CD14-positive monocyte (primary cell): Measurements from ENCODE around the gene OXER1. TPM values are rescaled to one million over a fixed set of nuclear protein-coding genes. Genes with fewer than 3 reads are reported as not detected.

Experiments used
- DNase-seq, 3 donors: peaks; one replicate each; pipeline ENCODE4 v3.0.0-alpha.2; 2011 to 2022
- H2AFZ ChIP-seq: 2 replicates; pipeline ENCODE4 v1.6.0; 2012; ENCODE audit warnings: mild to moderate bottlenecking, low read depth, low read length, inconsistent platforms; ENCODE audit not compliant: insufficient read depth, poor library complexity, severe bottlenecking
- H3K27ac ChIP-seq, 2 donors: 1 replicate in 1 of 2; 2 replicates in 1 of 2; pipeline ENCODE4 v1.5.1; 2012 to 2013; ENCODE audit warnings: low read length in 2 of 2, control low read depth in 1 of 2, inconsistent platforms in 1 of 2, low read depth in 1 of 2, mild to moderate bottlenecking in 1 of 2
- H3K27me3 ChIP-seq, 2 donors: one replicate each; pipeline versions ENCODE4 v1.6.0 to v1.6.1; 2011 to 2013; ENCODE audit warnings: low read length in 2 of 2; ENCODE audit not compliant: control insufficient read depth in 2 of 2, insufficient read depth in 2 of 2
- H3K36me3 ChIP-seq, 2 donors: replicated peaks in 1 of 2; 1 replicate in 1 of 2; 2 replicates in 1 of 2; pipeline versions ENCODE4 v1.5.1 to v1.6.1; 2012 to 2013; ENCODE audit warnings: low read length in 2 of 2, control low read depth in 1 of 2, inconsistent platforms in 1 of 2, mild to moderate bottlenecking in 1 of 2; ENCODE audit not compliant: insufficient read depth in 2 of 2, control insufficient read depth in 1 of 2
- H3K4me1 ChIP-seq, 2 donors: 1 replicate in 1 of 2; 2 replicates in 1 of 2; pipeline versions ENCODE4 v1.5.1 to v1.6.1; 2012 to 2013; ENCODE audit warnings: low read length in 2 of 2, control low read depth in 1 of 2, inconsistent platforms in 1 of 2, mild to moderate bottlenecking in 1 of 2, moderate library complexity in 1 of 2; ENCODE audit not compliant: insufficient read depth in 2 of 2, control insufficient read depth in 1 of 2
- H3K4me2 ChIP-seq: replicated peaks from 2 replicates; pipeline ENCODE3; 2012; ENCODE audit warnings: low read length, moderate library complexity, mild to moderate bottlenecking; ENCODE audit not compliant: poor library complexity, severe bottlenecking; ENCODE audit errors: extremely low read depth
- H3K4me3 ChIP-seq, 3 experiments: fragments of 200-600 bp in 1 of 3; sonication (generic) in 1 of 3; replicated peaks in 1 of 3; 1 replicate in 2 of 3; 2 replicates in 1 of 3; pipeline ENCODE4 v1.5.1; 2011 to 2013; ENCODE audit warnings: low read length in 3 of 3, mild to moderate bottlenecking in 3 of 3, control low read depth in 2 of 3, low read depth in 2 of 3, inconsistent platforms in 1 of 3, moderate library complexity in 1 of 3
- H3K79me2 ChIP-seq: 2 replicates; pipeline ENCODE4 v1.6.0; 2012; ENCODE audit warnings: mild to moderate bottlenecking, control low read depth, inconsistent platforms, low read length, moderate library complexity; ENCODE audit not compliant: insufficient read depth
- H3K9ac ChIP-seq: 2 replicates; pipeline ENCODE4 v1.6.0; 2017; ENCODE audit warnings: low read length, mild to moderate bottlenecking; ENCODE audit not compliant: insufficient read depth, poor library complexity, severe bottlenecking
- H3K9me3 ChIP-seq, 2 donors: replicated peaks in 1 of 2; 1 replicate in 1 of 2; 2 replicates in 1 of 2; pipeline versions ENCODE4 v1.5.1 to v1.6.1; 2012 to 2013; ENCODE audit warnings: low read length in 2 of 2, control low read depth in 1 of 2; ENCODE audit not compliant: control insufficient read depth in 1 of 2, insufficient read depth in 1 of 2
- H4K20me1 ChIP-seq: 2 replicates; pipeline ENCODE4 v1.6.0; 2012; ENCODE audit warnings: mild to moderate bottlenecking, low read length, control low read depth, moderate library complexity; ENCODE audit not compliant: insufficient read depth
- H3K27ac Mint-ChIP-seq, 7 donors: one replicate each; pipeline ENCODE4 v1.8.0; 2020; ENCODE audit warnings: mild to moderate bottlenecking in 7 of 7, mixed read lengths in 7 of 7, moderate library complexity in 6 of 7, inconsistent platforms in 2 of 7
- H3K27me3 Mint-ChIP-seq, 3 donors: one replicate each; pipeline ENCODE4 v1.8.0; 2021 to 2022; ENCODE audit warnings: low read depth in 3 of 3, mild to moderate bottlenecking in 3 of 3, mixed read lengths in 3 of 3, moderate library complexity in 3 of 3, inconsistent platforms in 1 of 3
- H3K36me3 Mint-ChIP-seq, 2 donors: one replicate each; pipeline ENCODE4 v1.8.0; 2020; ENCODE audit warnings: mixed read lengths in 2 of 2, inconsistent platforms in 1 of 2, mild to moderate bottlenecking in 1 of 2
- H3K4me1 Mint-ChIP-seq: one replicate; pipeline ENCODE4 v1.8.0; 2020; ENCODE audit warnings: mild to moderate bottlenecking, mixed read lengths
- H3K4me3 Mint-ChIP-seq, 2 donors: one replicate each; pipeline ENCODE4 v1.8.0; 2020; ENCODE audit warnings: mild to moderate bottlenecking in 2 of 2, mixed read lengths in 2 of 2, moderate library complexity in 1 of 2
- H3K9me3 Mint-ChIP-seq, 7 donors: one replicate each; pipeline ENCODE4 v1.8.0; 2020 to 2022; ENCODE audit warnings: mixed read lengths in 7 of 7, mild to moderate bottlenecking in 6 of 7, moderate library complexity in 6 of 7, inconsistent platforms in 2 of 7
- WGBS: methylation state at CpG from one replicate; pipeline ENCODE4 v1.1.5; 2013; ENCODE audit warnings: missing lambda C conversion rate; ENCODE audit not compliant: insufficient coverage; 5-methylcytosine and 5-hydroxymethylcytosine counted together
- intact Hi-C, 2 donors: fragments of 100-400 bp; cut with micrococcal nuclease; formaldehyde crosslinking; loops; one replicate each; pipeline versions ENCODE4 v1.15.0 to v1.15.1; 2023
- polyA plus RNA-seq, 3 donors: library from polyadenylated mRNA; depleted of rRNA in 1 of 3; unstranded in 2 of 3; stranded (reverse) in 1 of 3; fragments of 300-500 nt in 2 of 3; fragments of >200 nt in 1 of 3; fragmentation: Illumina TruSeq in 2 of 3; gene quantifications; 1 replicate in 2 of 3; 2 replicates in 1 of 3; pipeline ENCODE4 v1.2.3, GENCODE V29; 2012 to 2021
- TF ChIP-seq, protein P1 (sequence below): fragments of 200-600 bp; IDR thresholded peaks from one replicate; pipeline ENCODE4 v1.8.0; 2022; ENCODE audit warnings: antibody characterized with exemption, mild to moderate bottlenecking

OXER1 gene
- polyA plus RNA-seq, 3 donors: 3.8 to 13.3 (median 5.7) TPM

DNA sequence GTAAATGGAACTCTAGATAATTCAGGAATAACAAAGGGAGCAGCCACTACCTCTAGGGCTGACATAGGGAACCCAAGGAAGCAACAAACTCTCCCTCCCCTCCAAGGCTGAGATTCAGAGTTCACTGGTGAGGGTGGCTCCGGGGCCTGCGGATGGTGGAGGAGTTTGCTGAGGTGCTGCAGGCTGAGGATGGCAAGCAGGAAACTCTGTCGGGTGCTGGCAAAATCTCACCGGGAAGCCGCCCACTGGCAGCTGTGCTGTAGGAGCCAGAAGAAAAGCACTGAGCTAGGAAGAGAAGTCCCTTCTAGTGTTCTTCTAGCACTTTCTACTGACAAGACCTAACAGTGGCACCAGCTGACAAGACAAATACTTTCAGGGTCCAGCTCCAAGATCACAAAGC is 41.0 kb upstream of the OXER1 start:
- intact Hi-C loops: loop anchor here (5.0 kb wide), 2 partner anchors 43 to 48 kb away; partner anchors contain the start of gene OXER1 (in 1 of the 2)
- Histone ChIP-seq H3K27ac (peak overlapping the region; percentile 80 to 83), H4K20me1 (peaks cover 6% of the 10 kb centered on the region), H3K4me1 (peaks cover 42 to 55% of the 10 kb centered on the region in 2 donors), H3K4me2 (no peak overlapping the region), H3K9me3 (no peaks in the 10 kb centered on the region), H3K9ac (no peak overlapping the region), H3K27me3 (no peaks in the 10 kb centered on the region), H2AFZ (no peak overlapping the region), H3K36me3 (peaks cover 0 to 4% of the 10 kb centered on the region in 2 donors), H3K79me2 (peaks cover 4% of the 10 kb centered on the region), H3K4me3 (no peak overlapping the region)
- Mint-ChIP-seq H3K4me1 (peaks cover 52% of the 10 kb centered on the region), H3K27me3 (peaks cover 1 to 10% (median 5%) of the 10 kb centered on the region in 3 donors), H3K27ac (peak overlapping the region; percentile 88 to 98 (median 94)), H3K9me3 (peaks cover 0 to 7% (median 0%) of the 10 kb centered on the region in 7 donors), H3K36me3 (peaks cover 11 to 12% of the 10 kb centered on the region in 2 donors), H3K4me3 (no peak overlapping the region)
- DNase-seq: no peak
- 67% methylated on average over 3 of the region's 5 CpGs for WGBS
- TF ChIP-seq, protein P1, sequence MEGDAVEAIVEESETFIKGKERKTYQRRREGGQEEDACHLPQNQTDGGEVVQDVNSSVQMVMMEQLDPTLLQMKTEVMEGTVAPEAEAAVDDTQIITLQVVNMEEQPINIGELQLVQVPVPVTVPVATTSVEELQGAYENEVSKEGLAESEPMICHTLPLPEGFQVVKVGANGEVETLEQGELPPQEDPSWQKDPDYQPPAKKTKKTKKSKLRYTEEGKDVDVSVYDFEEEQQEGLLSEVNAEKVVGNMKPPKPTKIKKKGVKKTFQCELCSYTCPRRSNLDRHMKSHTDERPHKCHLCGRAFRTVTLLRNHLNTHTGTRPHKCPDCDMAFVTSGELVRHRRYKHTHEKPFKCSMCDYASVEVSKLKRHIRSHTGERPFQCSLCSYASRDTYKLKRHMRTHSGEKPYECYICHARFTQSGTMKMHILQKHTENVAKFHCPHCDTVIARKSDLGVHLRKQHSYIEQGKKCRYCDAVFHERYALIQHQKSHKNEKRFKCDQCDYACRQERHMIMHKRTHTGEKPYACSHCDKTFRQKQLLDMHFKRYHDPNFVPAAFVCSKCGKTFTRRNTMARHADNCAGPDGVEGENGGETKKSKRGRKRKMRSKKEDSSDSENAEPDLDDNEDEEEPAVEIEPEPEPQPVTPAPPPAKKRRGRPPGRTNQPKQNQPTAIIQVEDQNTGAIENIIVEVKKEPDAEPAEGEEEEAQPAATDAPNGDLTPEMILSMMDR: no peak

DNA sequence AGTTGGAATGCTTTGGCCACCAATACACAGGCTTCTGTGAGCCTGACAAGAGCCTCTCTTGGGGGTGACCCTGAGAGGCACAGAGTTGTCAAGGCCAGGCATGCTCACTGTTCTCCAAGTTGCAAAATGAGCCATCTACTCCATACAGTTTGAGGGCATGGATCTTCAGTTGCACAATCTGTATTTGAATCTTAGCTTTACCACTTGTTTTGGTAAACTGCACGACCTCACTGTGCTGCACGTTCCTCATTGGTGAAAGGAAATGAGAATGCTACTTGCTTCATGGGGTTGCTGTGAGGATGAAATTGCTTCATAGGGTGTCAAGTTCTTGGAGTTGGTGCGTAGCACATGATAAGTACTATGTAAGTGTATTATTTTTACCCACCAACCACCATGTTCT is 40.4 kb upstream of the OXER1 start:
- H4K20me1 ChIP-seq: peaks cover 8% of the 10 kb centered on the region
- peak overlapping the region; percentile 41 for H2AFZ ChIP-seq
- intact Hi-C loops: loop anchor here (5.0 kb wide), 2 partner anchors 42 to 47 kb away; partner anchors contain the start of gene OXER1 (in 1 of the 2)
- peaks cover 39 to 53% of the 10 kb centered on the region in 2 donors for H3K4me1 ChIP-seq
- H3K27me3 ChIP-seq: no peaks in the 10 kb centered on the region
- peak overlapping the region in 1 of 2 donors; percentile 18 for H3K4me3 Mint-ChIP-seq
- H3K36me3 ChIP-seq: peaks cover 0 to 9% of the 10 kb centered on the region in 2 donors
- H3K9me3 ChIP-seq: no peaks in the 10 kb centered on the region
- peaks cover 0 to 7% (median 0%) of the 10 kb centered on the region in 7 donors for H3K9me3 Mint-ChIP-seq
- no peak overlapping the region for H3K4me3 ChIP-seq
- H3K27ac ChIP-seq: peak overlapping the region; percentile 83 to 90
- peaks cover 1 to 10% (median 5%) of the 10 kb centered on the region in 3 donors for H3K27me3 Mint-ChIP-seq
- TF ChIP-seq, protein P1: no peak
- H3K79me2 ChIP-seq: peaks cover 4% of the 10 kb centered on the region
- H3K4me2 ChIP-seq: no peak overlapping the region
- H3K4me1 Mint-ChIP-seq: peaks cover 53% of the 10 kb centered on the region
- peak overlapping the region; percentile 92 to 99 (median 97) for H3K27ac Mint-ChIP-seq
- 0% methylated on average over 2 of the region's 3 CpGs for WGBS
- H3K36me3 Mint-ChIP-seq: peaks cover 15 to 17% of the 10 kb centered on the region in 2 donors
- peak; percentile 86 to 88 (median 88) for DNase-seq
- H3K9ac ChIP-seq: no peak overlapping the region
